Panc1 (cell line): ENCODE measurements around the gene TLL2. TPM values are rescaled to one million over a fixed set of nuclear protein-coding genes. Genes with fewer than 3 reads are reported as not detected.

Experiments
- ATAC-seq: fragments of 200-7000 bp; cut with Tn5 transposase; 2 replicates; pipeline ENCODE4 v1.9.1; 2020; ENCODE audit warnings: mild to moderate bottlenecking, moderate library complexity
- BruUV-seq: library from RNA; stranded (reverse); fragments of 400-500 nt; replicated peaks from 2 replicates; lab custom pipeline; 2021; lab: Mats Ljungman, UMichigan
- CTCF ChIA-PET: fragments of 300-600 bp; sonication (Branson Sonifier 250); formaldehyde crosslinking; loops from one replicate; lab custom pipeline; 2022; ENCODE audit warnings: antibody characterized with exemption; lab: Charles Lee
- POLR2A ChIA-PET: fragments of 300-600 bp; sonication (Branson Sonifier 250); formaldehyde crosslinking; loops from one replicate; lab custom pipeline; 2022; ENCODE audit warnings: antibody characterized with exemption; lab: Charles Lee
- DNase-seq: peaks from one replicate; pipeline ENCODE4 v3.0.0-alpha.2; 2010; ENCODE audit warnings: low read depth, low spot score
- H3K27ac ChIP-seq: 2 replicates; pipeline ENCODE4 v1.5.1; 2011; ENCODE audit warnings: mild to moderate bottlenecking, low read length, inconsistent platforms
- H3K27me3 ChIP-seq: fragments of 200-500 bp; sonication (Bioruptor generic); 2 replicates; pipeline ENCODE4 v1.6.0; 2014; ENCODE audit warnings: low read length, inconsistent platforms; ENCODE audit not compliant: control insufficient read depth, insufficient read depth
- H3K36me3 ChIP-seq: fragments of 200-500 bp; sonication (Bioruptor generic); 2 replicates; pipeline ENCODE4 v1.5.1; 2014; ENCODE audit warnings: inconsistent platforms, mild to moderate bottlenecking, low read length, moderate library complexity; ENCODE audit not compliant: control insufficient read depth, insufficient read depth
- H3K4me1 ChIP-seq: 2 replicates; pipeline ENCODE4 v1.5.1; 2011; ENCODE audit warnings: inconsistent platforms, mild to moderate bottlenecking, low read length, moderate library complexity; ENCODE audit not compliant: control insufficient read depth, insufficient read depth
- H3K4me3 ChIP-seq, 2 experiments: 2 replicates each; pipeline ENCODE4 v1.5.1; 2011 to 2012; ENCODE audit warnings: low read depth in 2 of 2, low read length in 2 of 2, mild to moderate bottlenecking in 2 of 2, inconsistent platforms in 1 of 2, moderate library complexity in 1 of 2
- H3K9me3 ChIP-seq: fragments of 200-500 bp; sonication (Bioruptor generic); 2 replicates; pipeline ENCODE4 v1.5.1; 2014; ENCODE audit warnings: low read depth, mild to moderate bottlenecking, inconsistent platforms, low read length, moderate library complexity; ENCODE audit not compliant: control insufficient read depth, insufficient read depth
- CTCF ChIP-seq: fragments of 450-650 bp; IDR thresholded peaks from 2 replicates; pipeline ENCODE4 v1.5.1; 2017; ENCODE audit warnings: mild to moderate bottlenecking
- POLR2AphosphoS5 ChIP-seq: IDR thresholded peaks from 2 replicates; pipeline ENCODE4 v1.6.1; 2012; ENCODE audit warnings: mild to moderate bottlenecking, low read depth, low read length, moderate library complexity
- REST ChIP-seq, 2 experiments: IDR thresholded peaks; 2 replicates each; pipeline ENCODE4 v1.6.1; 2011 to 2012; ENCODE audit warnings: low read depth in 2 of 2, control low read depth in 1 of 2, low read length in 1 of 2, mild to moderate bottlenecking in 1 of 2, moderate library complexity in 1 of 2; ENCODE audit not compliant: insufficient read depth in 1 of 2
- SIN3A ChIP-seq: IDR thresholded peaks from 2 replicates; pipeline ENCODE4 v1.6.1; 2012; ENCODE audit warnings: low read depth, mild to moderate bottlenecking, low read length, moderate library complexity, borderline replicate concordance; ENCODE audit not compliant: insufficient read depth
- TCF7L2 ChIP-seq: IDR thresholded peaks from 2 replicates; pipeline ENCODE4 v1.6.1; 2011; ENCODE audit warnings: mild to moderate bottlenecking, low read depth, low read length, inconsistent platforms
- in situ Hi-C: cut with HindIII; loops from 2 replicates; pipeline ENCODE4 v1.10.0; 2016; ENCODE audit warnings: low sequenced_read_pairs, low pct_unique_long_range_greater_than_20kb
- intact Hi-C: fragments of 100-400 bp; cut with micrococcal nuclease; formaldehyde crosslinking; loops from one replicate; pipeline ENCODE4 v1.10.0; 2022; ENCODE audit not compliant: unreplicated experiment
- total RNA-seq: library from RNA; stranded (reverse); gene quantifications from one replicate; pipeline ENCODE4 v1.2.1, GENCODE V29; 2021; ENCODE audit not compliant: unreplicated experiment

Gene TLL2
- total RNA-seq, 1 experiment from 2014 or later, result 0.64 TPM

GRCh38 chr10:96352027-96352426, 161.7 kb downstream of the TLL2 start:
- ATAC-seq (no peak), DNase-seq (no peak)
- H3K27me3 ChIP-seq, result peaks cover 18% of the 10 kb centered on the region
- H3K36me3 ChIP-seq, result no peaks in the 10 kb centered on the region
- BruUV-seq, result no TSS peak
- CTCF ChIA-PET, result no interaction called here
- no peak overlapping the region for H3K27ac ChIP-seq
- POLR2A ChIA-PET, result no interaction called here
- in situ Hi-C loops, result no loop called here
- H3K4me1 ChIP-seq, result no peaks in the 10 kb centered on the region
- no peak overlapping the region for H3K4me3 ChIP-seq
- TF ChIP-seq TCF7L2 (no peak), CTCF (no peak), POLR2AphosphoS5 (no peak), REST (IDR thresholded peaks at IDR 0.05; ENCODE audit: insufficient read depth in 1 of 2, low read depth in 2 of 2, low read length in 1 of 2) (no peak)
- intact Hi-C loops, result no loop called here
- H3K9me3 ChIP-seq, result no peaks in the 10 kb centered on the region

GRCh38 chr10:96346295-96346694, 167.4 kb downstream of the TLL2 start:
- DNase-seq (no peak), ATAC-seq (no peak)
- CTCF ChIA-PET, result interaction anchor here (0.6 kb wide), 2 partner anchors 154 to 440 kb away, joined by 3 read pairs; no protein-coding TSS in a partner anchor
- POLR2A ChIA-PET, result no interaction called here
- intact Hi-C loops (no loop called here), in situ Hi-C loops (no loop called here)
- Histone ChIP-seq H3K4me1 (no peaks in the 10 kb centered on the region), H3K4me3 (no peak overlapping the region), H3K27me3 (peaks cover 2% of the 10 kb centered on the region; the same call in 1 of the 2 replicates), H3K27ac (no peak overlapping the region), H3K36me3 (no peaks in the 10 kb centered on the region), H3K9me3 (peaks cover 13% of the 10 kb centered on the region; the same call in 1 of the 2 replicates)
- TF ChIP-seq REST (IDR thresholded peaks at IDR 0.05; ENCODE audit: insufficient read depth in 1 of 2, low read depth in 2 of 2, low read length in 1 of 2), result no peak
- no peak for TF ChIP-seq SIN3A
- TF ChIP-seq TCF7L2, result no peak
- TF ChIP-seq POLR2AphosphoS5, result no peak
- TF ChIP-seq CTCF, result no peak
- BruUV-seq, result no TSS peak
